Measurements from ENCODE around the gene KCNK10.

DNA sequence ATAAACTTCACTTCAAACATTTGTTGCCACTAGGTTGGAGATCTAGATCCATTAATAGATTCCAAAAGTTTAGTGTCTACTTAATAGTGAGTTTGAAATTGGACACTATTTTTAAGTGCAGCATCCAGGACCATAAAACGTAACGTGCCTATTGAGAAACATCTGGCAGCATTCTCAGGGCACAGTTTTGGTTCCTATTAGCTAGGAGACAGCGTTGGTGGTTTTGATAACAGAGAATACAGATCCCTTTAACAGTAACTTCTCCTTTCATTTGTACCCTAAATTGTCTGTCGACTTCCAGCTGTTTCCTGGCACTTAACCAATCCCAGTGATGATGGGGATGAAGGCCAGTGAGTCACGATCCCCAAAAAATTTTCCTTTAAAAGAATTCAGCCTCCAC lies 25.8 kb downstream of the KCNK10 start:
- TF ChIP-seq POLR2AphosphoS5 (IDR thresholded peaks at IDR 0.05; ENCODE audit: low read depth, low read length) (no peak), EP300 (IDR thresholded peaks at IDR 0.05; ENCODE audit: borderline replicate concordance in 1 of 2, low read depth in 2 of 2, low read length in 2 of 2) (no peak), RFX5 (IDR thresholded peaks at IDR 0.05; ENCODE audit: borderline replicate concordance, low read depth, low read length) (no peak), SRF (IDR thresholded peaks at IDR 0.05; ENCODE audit: low read depth, low read length) (no peak), GTF2F1 (IDR thresholded peaks at IDR 0.05; ENCODE audit: borderline replicate concordance, low read depth, low read length) (no peak), SP1 (IDR thresholded peaks at IDR 0.05; ENCODE audit: low read depth, low read length) (no peak), TAF1 (IDR thresholded peaks at IDR 0.05; ENCODE audit: low read depth, low read length) (no peak), EZH2 (IDR thresholded peaks at IDR 0.05; ENCODE audit: low read depth, low read length, severe bottlenecking) (no peak), TEAD4 (IDR thresholded peaks at IDR 0.05; ENCODE audit: low read depth, low read length) (no peak), RAD21 (IDR thresholded peaks at IDR 0.05 in 1 of 2, conservative IDR thresholded peaks at IDR 0.05 in 1 of 2; ENCODE audit: low read depth in 2 of 2, low read length in 2 of 2) (no peak), MAFK (IDR thresholded peaks at IDR 0.05; ENCODE audit: low read depth, low read length) (no peak)
- TF ChIP-seq, protein P1, sequence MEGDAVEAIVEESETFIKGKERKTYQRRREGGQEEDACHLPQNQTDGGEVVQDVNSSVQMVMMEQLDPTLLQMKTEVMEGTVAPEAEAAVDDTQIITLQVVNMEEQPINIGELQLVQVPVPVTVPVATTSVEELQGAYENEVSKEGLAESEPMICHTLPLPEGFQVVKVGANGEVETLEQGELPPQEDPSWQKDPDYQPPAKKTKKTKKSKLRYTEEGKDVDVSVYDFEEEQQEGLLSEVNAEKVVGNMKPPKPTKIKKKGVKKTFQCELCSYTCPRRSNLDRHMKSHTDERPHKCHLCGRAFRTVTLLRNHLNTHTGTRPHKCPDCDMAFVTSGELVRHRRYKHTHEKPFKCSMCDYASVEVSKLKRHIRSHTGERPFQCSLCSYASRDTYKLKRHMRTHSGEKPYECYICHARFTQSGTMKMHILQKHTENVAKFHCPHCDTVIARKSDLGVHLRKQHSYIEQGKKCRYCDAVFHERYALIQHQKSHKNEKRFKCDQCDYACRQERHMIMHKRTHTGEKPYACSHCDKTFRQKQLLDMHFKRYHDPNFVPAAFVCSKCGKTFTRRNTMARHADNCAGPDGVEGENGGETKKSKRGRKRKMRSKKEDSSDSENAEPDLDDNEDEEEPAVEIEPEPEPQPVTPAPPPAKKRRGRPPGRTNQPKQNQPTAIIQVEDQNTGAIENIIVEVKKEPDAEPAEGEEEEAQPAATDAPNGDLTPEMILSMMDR (IDR thresholded peaks at IDR 0.05; ENCODE audit: control extremely low read depth in 1 of 3, insufficient read depth in 1 of 3, low read depth in 1 of 3, low read length in 3 of 3) = no peak
- TF ChIP-seq, protein P2, sequence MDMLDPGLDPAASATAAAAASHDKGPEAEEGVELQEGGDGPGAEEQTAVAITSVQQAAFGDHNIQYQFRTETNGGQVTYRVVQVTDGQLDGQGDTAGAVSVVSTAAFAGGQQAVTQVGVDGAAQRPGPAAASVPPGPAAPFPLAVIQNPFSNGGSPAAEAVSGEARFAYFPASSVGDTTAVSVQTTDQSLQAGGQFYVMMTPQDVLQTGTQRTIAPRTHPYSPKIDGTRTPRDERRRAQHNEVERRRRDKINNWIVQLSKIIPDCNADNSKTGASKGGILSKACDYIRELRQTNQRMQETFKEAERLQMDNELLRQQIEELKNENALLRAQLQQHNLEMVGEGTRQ (IDR thresholded peaks at IDR 0.05; ENCODE audit: low read length) = no peak

Data from H1 (cell line).